ENCODE measurements around the gene UTP4. TPM values are rescaled to one million over a fixed set of nuclear protein-coding genes. Genes with fewer than 3 reads are reported as not detected.

UTP4 gene
- polyA plus RNA-seq, 1 experiment, result 54.2 TPM

- no peaks in the 10 kb centered on the region for H3K9me3 ChIP-seq (ENCODE audit: control insufficient read depth, insufficient read depth, low read length)
- TF ChIP-seq CTCF (IDR thresholded peaks at IDR 0.05; ENCODE audit: low read depth, low read length), result no peak
- H3K4me3 ChIP-seq (ENCODE audit: low read depth, low read length), result no peak overlapping the region
- POLR2A ChIA-PET, result no interaction called here
- CTCF ChIA-PET, result interaction anchor here (0.7 to 2.8 kb wide), 3 partner anchors 10 to 313 kb away, joined by 3 to 13 read pairs (median 3); no protein-coding TSS in a partner anchor
- no peak for DNase-seq (ENCODE audit: low read depth, low spot score)
- H3K27ac ChIP-seq (ENCODE audit: low read depth, low read length), result no peak overlapping the region
- no peaks in the 10 kb centered on the region for H3K27me3 ChIP-seq (ENCODE audit: control insufficient read depth, insufficient read depth, low read length)
Measured at GRCh38 chr16:69160192-69160591, 27.7 kb downstream of the UTP4 start.

GRCh38 chr16:69165584-69165983 lies 33.1 kb downstream of the UTP4 start:
- no peak overlapping the region for H3K4me3 ChIP-seq (ENCODE audit: low read depth, low read length)
- H3K27me3 ChIP-seq (ENCODE audit: control insufficient read depth, insufficient read depth, low read length), result no peaks in the 10 kb centered on the region
- H3K9me3 ChIP-seq (ENCODE audit: control insufficient read depth, insufficient read depth, low read length), result no peaks in the 10 kb centered on the region
- ChIA-PET POLR2A (interaction anchor here (0.9 to 1.5 kb wide), 2 partner anchors 22 to 86 kb away, joined by 6 to 8 read pairs; partner anchors contain the start of gene SNTB2), CTCF (interaction anchor here (1.0 to 3.6 kb wide), 3 partner anchors 14 to 145 kb away, joined by 3 to 16 read pairs (median 3); no protein-coding TSS in a partner anchor)
- peak overlapping the region; percentile 34 for H3K27ac ChIP-seq (ENCODE audit: low read depth, low read length)
- no peak for DNase-seq (ENCODE audit: low read depth, low spot score)
- no peak for TF ChIP-seq CTCF (IDR thresholded peaks at IDR 0.05; ENCODE audit: low read depth, low read length)

- no peak overlapping the region for H3K4me3 ChIP-seq (ENCODE audit: low read depth, low read length)
- DNase-seq (ENCODE audit: low read depth, low spot score), result peak; percentile 29
- H3K27ac ChIP-seq (ENCODE audit: low read depth, low read length), result peak overlapping the region; percentile 49
- POLR2A ChIA-PET, result interaction anchor here (0.5 to 1.5 kb wide), 5 partner anchors 9 to 111 kb away, joined by 3 to 8 read pairs (median 6); partner anchors contain the start of gene SNTB2
- no peaks in the 10 kb centered on the region for H3K27me3 ChIP-seq (ENCODE audit: control insufficient read depth, insufficient read depth, low read length)
- CTCF ChIA-PET, result interaction anchor here (0.5 to 3.6 kb wide), 6 partner anchors 8 to 145 kb away, joined by 3 to 16 read pairs (median 3); partner anchors contain the start of gene SNTB2
- TF ChIP-seq CTCF (IDR thresholded peaks at IDR 0.05; ENCODE audit: low read depth, low read length), result no peak
- H3K9me3 ChIP-seq (ENCODE audit: control insufficient read depth, insufficient read depth, low read length), result no peaks in the 10 kb centered on the region
Measured at GRCh38 chr16:69166221-69166833, 33.9 kb downstream of the UTP4 start.

GRCh38 chr16:69166946-69167930 lies 34.8 kb downstream of the UTP4 start:
- Histone ChIP-seq H3K9me3 (ENCODE audit: control insufficient read depth, insufficient read depth, low read length) (no peaks in the 10 kb centered on the region), H3K27ac (ENCODE audit: low read depth, low read length) (peak overlapping the region; percentile 59), H3K27me3 (ENCODE audit: control insufficient read depth, insufficient read depth, low read length) (no peaks in the 10 kb centered on the region), H3K4me3 (ENCODE audit: low read depth, low read length) (no peak overlapping the region)
- TF ChIP-seq CTCF (IDR thresholded peaks at IDR 0.05; ENCODE audit: low read depth, low read length), result no peak
- DNase-seq (ENCODE audit: low read depth, low spot score), result no peak
- ChIA-PET CTCF (interaction anchor here (0.5 to 3.6 kb wide), 6 partner anchors 9 to 145 kb away, joined by 3 to 16 read pairs (median 3); no protein-coding TSS in a partner anchor), POLR2A (interaction anchor here (0.5 to 1.5 kb wide), 6 partner anchors 8 to 87 kb away, joined by 3 to 6 read pairs (median 3); partner anchors contain the start of gene SNTB2)

Data from AG04450 (cell line).